Ectodermal cell (in vitro differentiated cells): Measurements from ENCODE around the gene COL27A1.
A peak's percentile ranks its signal among the peaks of the same experiment; 100 is the strongest.

Source experiments
- H3K27ac ChIP-seq: 2 replicates; pipeline ENCODE4 v1.7.0; 2013; ENCODE audit warnings: mild to moderate bottlenecking, low read depth, low read length; ENCODE audit not compliant: insufficient read depth, poor library complexity, severe bottlenecking
- H3K27me3 ChIP-seq: 2 replicates; pipeline ENCODE4 v1.7.0; 2013; ENCODE audit warnings: mild to moderate bottlenecking, low read length; ENCODE audit not compliant: insufficient read depth, control insufficient read depth, poor library complexity, severe bottlenecking
- H3K36me3 ChIP-seq: one replicate; pipeline ENCODE4 v1.7.0; 2013; ENCODE audit warnings: low read length; ENCODE audit not compliant: control insufficient read depth, insufficient read depth
- H3K4me1 ChIP-seq: one replicate; pipeline ENCODE4 v1.7.0; 2013; ENCODE audit warnings: low read length; ENCODE audit not compliant: control insufficient read depth, insufficient read depth
- H3K4me3 ChIP-seq: 2 replicates; pipeline ENCODE4 v1.7.0; 2013; ENCODE audit warnings: low read depth, low read length, control low read depth; ENCODE audit not compliant: insufficient read depth
- H3K9me3 ChIP-seq: 2 replicates; pipeline ENCODE4 v1.7.0; 2013; ENCODE audit warnings: mild to moderate bottlenecking, low read length, moderate library complexity; ENCODE audit not compliant: control insufficient read depth
- WGBS, 2 experiments: methylation state at CpG; one replicate each; pipeline ENCODE4 v1.1.7; 2013; ENCODE audit warnings: missing lambda C conversion rate in 2 of 2; 5-methylcytosine and 5-hydroxymethylcytosine counted together

COL27A1 gene

GRCh38 chr9:114344188-114344566 lies 188.8 kb downstream of the COL27A1 start:
- no peaks in the 10 kb centered on the region for H3K27me3 ChIP-seq
- WGBS, 2 experiments = 92 to 95% methylated on average over 11 of the region's 11 CpGs
- peaks cover 9% of the 10 kb centered on the region for H3K4me1 ChIP-seq
- H3K36me3 ChIP-seq = peaks cover 10% of the 10 kb centered on the region
- no peak overlapping the region for H3K4me3 ChIP-seq
- no peak overlapping the region for H3K27ac ChIP-seq
- H3K9me3 ChIP-seq = no peaks in the 10 kb centered on the region

- no peak overlapping the region for H3K4me3 ChIP-seq
- peaks cover 13% of the 10 kb centered on the region for H3K4me1 ChIP-seq
- no peaks in the 10 kb centered on the region for H3K9me3 ChIP-seq
- H3K27me3 ChIP-seq = no peaks in the 10 kb centered on the region
- 96 to 97% methylated on average over 3 of the region's 3 CpGs for WGBS, 2 experiments
- peaks cover 10% of the 10 kb centered on the region for H3K36me3 ChIP-seq
- H3K27ac ChIP-seq = no peak overlapping the region
These were observed 189.4 kb downstream of the COL27A1 start for GRCh38 chr9:114344692-114345091.

GRCh38 chr9:114345493-114346065 lies 190.2 kb downstream of the COL27A1 start:
- H3K4me3 ChIP-seq = no peak overlapping the region
- H3K27me3 ChIP-seq = no peaks in the 10 kb centered on the region
- no peak overlapping the region for H3K27ac ChIP-seq
- WGBS, 2 experiments = 91 to 95% methylated on average over 7 of the region's 7 CpGs
- H3K36me3 ChIP-seq = peaks cover 10% of the 10 kb centered on the region
- H3K9me3 ChIP-seq = no peaks in the 10 kb centered on the region
- H3K4me1 ChIP-seq = peaks cover 13% of the 10 kb centered on the region

GRCh38 chr9:114346146-114346545 lies 190.8 kb downstream of the COL27A1 start:
- Histone ChIP-seq H3K36me3 (peaks cover 10% of the 10 kb centered on the region), H3K4me3 (no peak overlapping the region)
- WGBS, 2 experiments = 95 to 97% methylated on average over 11 of the region's 11 CpGs

GRCh38 chr9:114347675-114348074 lies 192.3 kb downstream of the COL27A1 start:
- Histone ChIP-seq H3K27me3 (no peaks in the 10 kb centered on the region), H3K4me3 (no peak overlapping the region), H3K4me1 (peaks cover 13% of the 10 kb centered on the region), H3K36me3 (peaks cover 10% of the 10 kb centered on the region), H3K27ac (no peak overlapping the region), H3K9me3 (no peaks in the 10 kb centered on the region)
- WGBS, 2 experiments = 85 to 87% methylated on average over 15 of the region's 15 CpGs

More at GRCh38 chr9:114346146-114346545, 190.8 kb downstream of the COL27A1 start:
- Histone ChIP-seq H3K9me3 (no peaks in the 10 kb centered on the region), H3K4me1 (peaks cover 13% of the 10 kb centered on the region), H3K27ac (no peak overlapping the region), H3K27me3 (no peaks in the 10 kb centered on the region)

- Histone ChIP-seq H3K27ac (no peak overlapping the region), H3K4me1 (peaks cover 13% of the 10 kb centered on the region), H3K9me3 (no peaks in the 10 kb centered on the region), H3K36me3 (peaks cover 10% of the 10 kb centered on the region), H3K27me3 (no peaks in the 10 kb centered on the region), H3K4me3 (no peak overlapping the region)
- WGBS, 2 experiments = 85% methylated on average over 12 of the region's 12 CpGs
These were observed 193.0 kb downstream of the COL27A1 start for GRCh38 chr9:114348261-114348905.

- H3K36me3 ChIP-seq = peaks cover 10% of the 10 kb centered on the region
- H3K27ac ChIP-seq = peak overlapping the region; percentile 64
- H3K4me1 ChIP-seq = peaks cover 13% of the 10 kb centered on the region
- no peak overlapping the region for H3K4me3 ChIP-seq
- H3K9me3 ChIP-seq = no peaks in the 10 kb centered on the region
- 42 to 44% methylated on average over 9 of the region's 9 CpGs for WGBS, 2 experiments
- H3K27me3 ChIP-seq = no peaks in the 10 kb centered on the region
These were observed 193.7 kb downstream of the COL27A1 start for GRCh38 chr9:114348906-114349482.

GRCh38 chr9:114349713-114350480 lies 194.6 kb downstream of the COL27A1 start:
- H3K4me1 ChIP-seq = peaks cover 13% of the 10 kb centered on the region
- H3K27ac ChIP-seq = peak overlapping the region; percentile 64
- peaks cover 10% of the 10 kb centered on the region for H3K36me3 ChIP-seq
- no peaks in the 10 kb centered on the region for H3K27me3 ChIP-seq
- no peak overlapping the region for H3K4me3 ChIP-seq
- 94% methylated on average over 10 of the region's 10 CpGs for WGBS, 2 experiments
- H3K9me3 ChIP-seq = no peaks in the 10 kb centered on the region

GRCh38 chr9:114350636-114351401 lies 195.5 kb downstream of the COL27A1 start:
- Histone ChIP-seq H3K27me3 (no peaks in the 10 kb centered on the region), H3K9me3 (no peaks in the 10 kb centered on the region), H3K27ac (no peak overlapping the region), H3K4me1 (peaks cover 13% of the 10 kb centered on the region), H3K36me3 (peaks cover 4% of the 10 kb centered on the region), H3K4me3 (no peak overlapping the region)
- 95% methylated on average over 16 of the region's 16 CpGs for WGBS, 2 experiments
